HG02884 (cell line): ENCODE measurements around the gene TSPAN3.

ENCODE experiments used
- ATAC-seq: cut with Tn5 transposase; IDR thresholded peaks from one replicate; pipeline ENCODE4 v1.9.1; 2021; ENCODE audit warnings: mild to moderate bottlenecking, moderate library complexity; ENCODE audit not compliant: unreplicated experiment

The TSPAN3 gene

DNA sequence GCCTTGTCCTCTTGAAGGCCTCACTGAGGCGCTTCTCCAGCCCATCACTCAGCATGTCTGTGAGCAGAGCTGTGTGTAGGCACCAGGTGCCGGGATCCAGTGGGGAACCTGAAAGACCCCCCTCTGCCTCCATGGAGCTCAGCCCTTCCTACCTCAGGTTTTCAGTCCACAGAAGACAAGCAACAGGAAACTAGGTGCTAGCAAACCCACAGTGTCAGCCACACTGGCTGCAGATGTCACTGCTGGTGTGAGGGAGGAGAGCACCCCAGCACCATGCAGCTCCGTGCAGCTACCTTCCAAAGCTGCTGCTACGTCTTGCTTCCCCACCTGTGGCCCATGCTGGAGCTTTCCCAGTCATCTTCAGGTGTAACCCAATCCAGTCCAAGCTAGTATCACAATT is 58.0 kb downstream of the TSPAN3 start:
- ATAC-seq: no peak

DNA sequence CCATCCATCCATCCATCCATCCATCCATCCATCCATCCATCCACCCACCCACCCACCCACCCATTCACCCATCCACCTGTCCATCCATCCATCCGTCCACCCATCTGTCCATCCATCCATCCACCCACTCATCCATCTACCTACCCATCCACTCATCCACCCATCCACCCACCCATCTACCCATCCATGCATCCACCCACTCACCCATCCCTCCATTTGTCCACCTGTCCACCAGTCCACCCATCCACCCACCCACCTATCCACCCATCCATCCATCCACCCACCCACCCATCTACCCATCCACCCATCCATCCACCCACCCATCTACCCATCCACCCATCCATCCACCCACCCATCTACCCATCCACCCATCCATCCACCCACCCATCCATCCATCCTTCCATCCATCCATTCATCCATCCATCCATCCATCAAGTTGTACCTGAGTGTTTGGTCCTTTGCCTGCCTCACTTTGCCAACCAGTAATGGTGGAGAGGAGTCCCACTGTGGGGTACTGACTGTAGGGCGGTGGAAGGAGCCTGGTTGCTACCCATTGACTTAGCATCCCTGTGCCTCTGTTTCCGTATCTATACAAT is 58.7 kb downstream of the TSPAN3 start:
- no peak for ATAC-seq

DNA sequence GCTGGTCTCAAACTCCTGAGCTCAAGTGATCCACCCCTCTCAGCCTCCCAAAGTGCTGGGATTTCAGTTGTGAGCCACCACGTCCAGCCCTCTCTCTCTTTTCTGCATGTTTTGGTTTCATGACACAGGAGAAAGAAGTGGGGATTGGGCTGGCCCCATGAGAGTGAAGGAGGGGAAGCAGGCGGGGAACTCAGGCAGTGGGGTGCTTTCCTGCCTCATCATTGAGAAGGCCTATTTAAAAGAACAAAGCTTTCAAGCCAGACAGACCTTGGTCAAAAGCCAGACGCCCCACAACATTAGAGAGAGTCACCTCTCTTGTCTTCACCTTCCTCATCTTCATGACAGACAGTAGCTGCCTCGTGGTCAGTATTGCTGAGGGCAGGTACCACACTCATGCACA is 60.1 kb downstream of the TSPAN3 start:
- ATAC-seq: no peak

DNA sequence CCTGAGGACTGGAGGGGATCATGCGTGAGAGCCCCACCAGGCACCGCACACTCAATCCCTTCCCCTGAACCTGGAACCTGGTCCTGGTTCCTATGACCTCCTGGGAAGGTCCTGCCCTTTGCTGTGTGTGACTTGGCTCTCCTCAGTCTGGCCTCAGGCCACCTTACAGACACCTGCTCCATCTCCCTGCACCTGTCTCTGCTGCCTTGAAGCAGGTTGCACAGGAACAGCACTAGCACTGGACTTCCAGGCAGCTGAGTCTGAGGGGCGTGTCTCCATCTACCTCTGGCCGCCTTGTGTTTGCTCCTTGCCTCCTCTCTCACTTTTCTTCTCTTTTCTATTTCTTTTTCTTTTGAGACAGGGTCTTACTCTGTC is 60.6 kb downstream of the TSPAN3 start:
- ATAC-seq: no peak

DNA sequence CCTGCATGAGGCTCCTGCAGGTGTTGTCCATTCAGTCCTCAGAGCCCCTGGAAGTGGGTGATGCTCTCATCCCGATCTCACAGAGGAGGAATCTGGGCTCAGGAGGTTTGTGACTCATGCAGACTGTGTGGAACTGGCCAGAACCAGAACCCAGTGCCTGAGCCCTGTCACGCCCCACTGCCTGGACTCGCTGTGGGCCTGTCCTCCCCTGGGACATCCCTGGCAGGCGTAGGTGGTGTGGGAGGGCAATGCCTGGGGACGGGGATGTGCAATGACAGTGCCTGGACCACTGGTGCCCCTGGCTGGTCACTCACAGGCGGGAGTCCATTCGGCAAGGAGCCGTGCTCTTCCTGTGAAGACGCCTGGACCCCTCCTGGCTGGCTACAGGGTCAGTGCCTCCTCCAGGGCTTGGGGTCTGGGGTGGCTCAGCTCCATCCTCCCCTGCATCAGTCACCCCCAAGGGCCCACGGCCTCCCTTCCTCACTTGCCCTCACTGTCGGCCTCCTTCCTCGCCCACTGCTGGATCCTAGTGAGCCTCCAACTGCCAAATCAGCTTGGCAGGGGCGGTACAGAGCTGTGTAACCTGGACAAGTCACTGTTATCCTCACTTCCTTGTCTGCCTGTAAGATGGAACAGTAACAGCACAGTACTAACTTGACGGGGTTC is 61.1 kb downstream of the TSPAN3 start:
- ATAC-seq: no peak

DNA sequence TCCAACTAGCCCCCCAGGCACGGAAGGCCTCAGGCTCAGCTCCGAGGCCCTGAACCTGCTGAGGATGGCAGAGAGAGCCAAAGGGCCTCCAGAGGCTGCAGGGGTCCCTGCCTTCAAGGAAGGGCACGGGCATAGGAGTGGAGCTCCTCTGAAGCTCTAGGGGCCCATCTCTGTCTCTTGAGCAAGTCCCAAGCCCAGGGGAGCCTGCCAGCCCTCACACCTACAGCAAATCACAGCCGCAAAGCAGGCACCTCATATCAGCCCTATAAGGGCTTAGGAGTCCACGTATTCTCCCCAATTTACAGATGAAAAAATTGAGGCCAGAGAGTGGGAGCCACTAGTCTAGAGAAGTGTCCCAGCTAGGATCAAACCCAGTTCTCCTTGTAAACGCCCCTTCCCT is 61.7 kb downstream of the TSPAN3 start:
- no peak for ATAC-seq

DNA sequence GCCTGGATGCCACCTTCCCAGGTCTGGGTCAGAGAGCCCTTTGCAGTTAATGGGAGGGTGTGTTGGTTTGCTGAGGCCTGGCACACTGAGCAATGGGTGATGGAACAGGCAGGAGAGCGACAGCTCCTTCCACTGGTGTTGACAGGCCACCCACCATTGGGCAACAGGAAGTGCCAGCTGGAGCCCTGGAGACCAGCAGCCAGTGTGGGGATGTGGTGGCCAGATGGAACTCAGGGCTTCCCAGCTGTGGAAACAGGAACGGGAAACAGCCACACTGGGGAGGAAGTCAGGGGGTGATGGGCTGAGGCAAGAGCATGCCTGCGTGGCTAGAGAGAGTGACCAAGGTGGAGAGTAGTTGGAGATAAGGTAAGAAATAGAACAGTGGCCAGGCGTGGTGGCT is 66.7 kb downstream of the TSPAN3 start:
- no peak for ATAC-seq

DNA sequence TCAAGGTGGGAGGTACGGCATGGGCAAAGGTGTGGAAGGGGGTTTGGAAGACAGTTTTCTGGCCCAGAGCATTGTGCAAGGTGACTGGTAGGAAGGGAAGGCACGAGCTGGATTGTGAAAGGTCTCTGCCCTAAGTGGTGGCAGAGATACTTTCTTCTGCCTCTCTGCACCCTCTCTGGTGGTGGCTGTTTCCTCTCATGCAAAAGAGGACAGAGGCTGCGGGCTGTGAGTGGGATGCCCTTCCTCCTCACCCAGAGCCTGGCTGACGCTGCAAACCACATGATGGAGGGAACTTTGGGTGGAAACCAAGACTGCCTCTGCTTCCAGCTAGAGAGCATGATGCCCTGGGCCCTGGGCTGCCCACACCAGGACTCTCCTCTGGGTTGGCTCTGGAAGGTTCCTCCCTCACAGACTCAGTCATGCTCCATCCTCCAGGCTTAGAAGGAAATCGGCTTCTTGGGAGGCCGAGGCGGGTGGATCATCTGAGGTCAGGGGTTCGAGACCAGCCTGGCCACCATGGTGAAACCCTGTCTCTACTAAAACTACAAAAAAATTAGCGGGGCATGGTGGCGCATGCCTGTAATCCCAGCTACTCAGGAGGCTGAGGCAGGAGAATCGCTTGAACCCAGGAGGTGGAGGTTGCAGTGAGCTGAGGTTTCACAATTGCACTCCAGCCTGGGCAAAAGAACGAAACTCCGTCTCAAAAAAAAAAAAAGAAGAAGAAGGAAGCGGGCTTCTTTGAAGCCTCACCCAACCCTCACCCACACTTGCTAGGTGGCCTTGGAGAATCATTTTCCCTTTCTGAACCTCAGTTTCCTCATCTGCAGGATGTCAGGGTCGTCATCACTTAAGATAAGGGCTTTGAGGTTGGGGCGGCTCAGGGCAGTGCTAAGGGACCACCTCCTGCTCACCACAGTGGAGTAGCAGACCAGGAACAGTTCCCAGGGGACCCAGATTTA is 67.7 kb downstream of the TSPAN3 start:
- peak; percentile 60 for ATAC-seq

DNA sequence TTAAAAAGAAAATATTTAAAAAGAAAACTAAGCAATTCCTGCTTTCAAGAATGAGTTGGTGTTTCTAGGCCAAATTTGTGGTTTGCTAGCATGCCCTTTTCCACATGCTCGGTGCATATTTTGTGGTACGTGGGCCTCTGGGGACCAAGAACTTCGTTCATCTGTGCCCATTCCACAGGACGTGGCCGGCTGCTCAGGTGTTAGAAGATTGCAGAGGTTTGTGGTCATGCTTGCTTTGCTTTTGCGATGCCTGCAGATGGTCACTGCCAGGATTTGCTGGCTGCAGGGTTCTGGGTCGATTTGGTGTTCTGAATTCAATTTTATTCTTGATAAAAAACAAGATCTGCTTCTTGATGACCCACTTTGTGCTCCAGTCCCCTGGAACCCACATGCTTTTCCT is 68.5 kb downstream of the TSPAN3 start:
- ATAC-seq: no peak

DNA sequence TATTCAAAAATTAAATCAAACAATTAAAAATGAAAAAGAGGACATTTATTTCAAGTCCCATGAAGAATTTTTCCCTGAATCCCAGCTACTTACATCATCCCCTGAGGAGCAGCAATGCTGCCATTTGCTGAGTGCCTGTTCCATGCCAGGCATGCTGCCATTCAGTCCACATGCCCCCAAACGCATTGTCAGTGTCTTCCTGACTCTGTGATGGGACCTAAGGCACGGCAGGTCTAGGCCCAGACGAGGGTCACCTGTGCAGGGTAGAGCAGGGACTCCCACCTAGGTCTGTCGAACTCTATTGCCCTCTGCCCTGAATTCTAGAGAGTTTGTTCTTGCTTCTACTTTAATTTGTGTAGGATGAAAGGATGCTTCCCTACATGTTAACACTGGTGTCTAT is 68.9 kb downstream of the TSPAN3 start:
- no peak for ATAC-seq

DNA sequence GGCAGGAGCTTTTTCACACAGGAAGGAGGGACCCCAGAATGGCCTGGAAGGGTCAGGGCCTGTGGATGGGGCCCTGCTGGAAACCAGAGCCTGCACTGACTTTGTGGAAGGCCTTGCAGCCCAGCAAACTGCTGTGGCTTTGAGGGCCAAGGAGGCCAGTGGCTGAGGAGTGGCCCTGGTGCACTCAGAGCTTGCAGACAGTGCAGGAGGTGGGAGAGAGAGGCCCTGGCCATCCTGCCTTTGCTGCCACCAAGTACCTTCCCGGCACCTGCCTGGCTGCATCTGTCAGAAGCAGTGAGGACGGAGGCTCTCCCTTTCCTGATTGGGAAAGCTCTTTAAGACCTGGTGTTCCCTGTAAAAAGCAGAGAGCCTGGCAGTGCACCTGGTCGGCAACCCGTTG is 69.6 kb downstream of the TSPAN3 start:
- no peak for ATAC-seq

DNA sequence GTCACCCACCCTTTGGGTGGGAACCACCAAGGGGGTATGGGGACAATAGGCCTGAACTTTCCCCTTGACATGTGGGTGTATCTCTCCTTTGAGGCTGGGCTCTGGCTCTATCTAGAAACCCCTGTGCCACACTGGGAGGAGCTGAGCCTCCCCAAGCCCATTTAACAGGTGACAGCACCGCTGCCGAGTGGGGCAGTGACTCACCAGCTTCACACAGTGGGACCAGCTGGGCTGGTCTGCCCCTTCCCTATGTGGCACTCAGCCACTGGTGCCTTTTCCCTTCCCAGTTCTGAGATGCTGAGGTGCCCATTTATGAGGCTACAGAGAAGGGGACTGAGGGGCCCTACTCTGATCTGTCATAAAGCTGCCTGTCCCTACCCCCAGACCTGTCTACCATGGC is 70.9 kb downstream of the TSPAN3 start:
- no peak for ATAC-seq

DNA sequence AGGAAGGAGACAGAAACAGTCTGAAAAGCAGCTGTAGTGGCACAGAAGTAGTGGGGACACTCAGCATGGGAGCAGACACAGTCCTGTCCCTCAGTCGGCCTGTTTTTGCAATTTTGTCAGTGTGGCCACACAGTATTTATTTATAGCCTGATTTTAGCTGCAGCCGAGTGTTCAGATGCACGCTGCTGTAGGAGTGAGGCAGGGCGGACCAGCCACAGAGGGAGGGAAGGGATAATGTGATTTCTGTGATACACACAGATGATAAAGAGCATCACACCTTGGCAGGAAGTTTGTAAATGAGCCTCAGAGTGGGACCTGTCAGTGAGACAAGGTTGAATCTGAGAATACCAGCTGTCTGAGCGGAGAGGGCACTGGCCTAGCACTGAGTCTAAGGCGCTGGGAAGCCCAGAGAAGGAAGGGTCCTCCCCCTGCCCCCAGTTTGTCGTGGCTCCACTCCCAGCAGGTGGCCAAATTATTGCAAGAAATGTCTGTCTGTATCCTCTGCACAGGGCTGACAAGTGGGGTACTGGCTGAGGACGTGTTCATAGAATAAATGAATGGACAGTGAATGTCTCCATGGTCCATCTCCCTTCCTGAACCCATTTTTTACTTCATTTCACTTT is 72.1 kb downstream of the TSPAN3 start:
- ATAC-seq: no peak

DNA sequence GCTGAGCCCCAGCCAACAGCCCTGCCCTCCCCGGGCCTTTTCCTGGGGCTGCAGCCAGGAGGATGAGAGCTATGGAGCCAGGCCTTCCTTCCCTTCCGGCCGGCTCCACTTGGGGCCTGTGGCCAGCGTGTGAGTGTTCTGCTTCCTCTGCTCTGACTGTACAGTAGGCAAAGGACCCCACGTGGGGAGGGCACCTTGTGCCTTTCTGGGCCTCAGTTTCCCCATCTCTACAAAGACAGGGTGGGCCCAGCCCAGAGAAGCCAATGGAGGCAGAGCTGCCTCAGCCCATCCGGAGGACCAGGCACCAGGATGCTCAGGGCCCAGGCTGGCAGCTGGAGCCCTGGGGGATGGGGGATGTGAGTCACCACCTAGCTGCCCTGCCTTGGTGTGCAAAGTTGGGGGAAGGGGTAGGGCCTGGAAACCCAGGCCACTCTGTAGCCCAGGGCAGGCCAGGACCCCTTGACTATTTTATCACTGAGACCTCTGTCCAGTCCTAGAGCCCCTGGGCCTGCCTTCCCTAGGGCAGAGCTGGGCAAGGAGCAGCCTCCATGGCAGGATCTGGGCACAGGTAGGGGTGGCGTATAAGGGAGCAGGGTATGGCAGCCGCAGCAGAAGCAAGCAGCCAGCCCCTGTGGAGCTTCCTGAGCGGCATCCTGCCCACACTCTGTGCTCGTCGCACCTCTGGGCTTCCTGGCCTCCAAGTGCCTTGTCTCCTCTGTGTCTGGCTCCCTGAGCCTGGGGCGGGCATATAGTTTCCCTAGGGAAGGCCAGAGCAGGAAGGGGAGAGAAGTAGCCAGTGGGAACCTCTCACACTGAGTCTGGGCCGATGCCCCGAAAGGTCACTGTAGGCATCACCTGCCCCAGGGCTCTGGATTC is 74.1 kb downstream of the TSPAN3 start:
- ATAC-seq: no peak

DNA sequence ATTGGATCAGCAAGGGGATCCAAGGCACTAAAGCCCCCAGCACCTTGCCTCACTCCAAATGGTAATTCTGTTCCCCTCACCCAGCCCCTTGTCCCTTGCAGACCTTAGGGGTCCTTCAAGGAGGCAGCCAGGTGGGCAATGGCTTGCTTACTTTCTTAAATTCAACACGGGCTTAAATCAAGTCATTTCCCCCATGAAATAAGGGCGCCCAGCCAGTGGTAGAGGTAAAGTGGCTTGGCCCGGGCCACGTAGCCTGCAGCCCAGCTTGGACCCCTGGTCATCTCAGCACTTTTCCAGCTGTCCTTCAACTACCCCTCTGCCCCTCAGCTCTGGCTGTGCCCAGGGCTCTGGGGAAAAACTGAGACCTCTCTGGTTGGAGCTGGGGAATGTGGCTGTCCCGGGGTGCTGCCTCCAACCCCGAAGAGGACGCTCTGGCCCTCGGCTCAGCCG is 74.8 kb downstream of the TSPAN3 start:
- ATAC-seq: no peak

DNA sequence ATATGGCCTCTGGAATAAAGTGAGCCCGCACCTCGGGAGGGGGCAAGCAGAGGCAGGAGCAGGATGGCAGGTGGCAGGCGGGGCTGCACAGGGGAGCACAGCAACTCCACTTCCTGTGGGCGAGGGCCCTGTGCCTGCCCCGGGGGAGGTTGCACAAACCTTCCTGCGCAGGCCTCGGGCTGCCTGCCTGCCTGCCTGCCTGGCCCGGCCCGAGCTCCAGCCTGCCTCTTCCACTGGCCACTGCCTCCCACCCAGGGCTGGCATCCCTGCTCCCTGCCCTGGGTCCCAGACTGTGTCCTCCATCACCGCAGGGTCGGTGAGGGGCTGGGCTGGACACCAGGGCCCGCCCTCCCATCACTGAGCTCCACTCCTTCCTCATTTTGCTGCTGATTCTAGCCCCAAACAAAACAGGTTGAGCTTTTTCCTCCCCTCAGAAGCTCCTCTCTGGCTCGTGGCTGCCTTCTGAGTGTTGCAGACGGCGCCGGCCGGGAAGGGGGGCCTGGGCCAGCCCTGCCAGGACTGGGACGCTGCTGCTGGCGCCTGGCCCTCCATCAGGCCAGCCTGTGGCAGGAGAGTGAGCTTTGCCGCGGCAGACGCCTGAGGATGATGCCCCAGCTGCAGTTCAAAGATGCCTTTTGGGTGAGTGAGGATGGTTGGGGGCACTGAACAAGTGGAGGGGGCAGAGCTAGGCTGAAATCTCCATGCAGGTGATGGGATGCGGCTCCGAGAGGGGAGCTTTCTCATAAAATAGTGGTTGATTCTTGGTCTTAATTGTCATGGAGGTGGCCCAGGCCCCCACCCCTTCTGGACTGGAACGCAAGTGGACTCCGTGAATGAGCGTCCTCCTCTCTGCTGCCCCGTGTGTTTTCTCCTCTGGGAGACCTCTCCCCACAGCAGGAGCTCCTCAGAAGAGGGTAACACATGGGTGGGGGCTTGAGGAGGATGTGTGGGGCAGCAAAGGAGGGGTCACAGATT is 75.7 kb downstream of the TSPAN3 start, which contains the start of gene PSTPIP1:
PSTPIP1 (plus strand) TSS at position 156 of the 975 bp plus-strand sequence; CDS start at position 604, 448 bp downstream.
- ATAC-seq: no peak

DNA sequence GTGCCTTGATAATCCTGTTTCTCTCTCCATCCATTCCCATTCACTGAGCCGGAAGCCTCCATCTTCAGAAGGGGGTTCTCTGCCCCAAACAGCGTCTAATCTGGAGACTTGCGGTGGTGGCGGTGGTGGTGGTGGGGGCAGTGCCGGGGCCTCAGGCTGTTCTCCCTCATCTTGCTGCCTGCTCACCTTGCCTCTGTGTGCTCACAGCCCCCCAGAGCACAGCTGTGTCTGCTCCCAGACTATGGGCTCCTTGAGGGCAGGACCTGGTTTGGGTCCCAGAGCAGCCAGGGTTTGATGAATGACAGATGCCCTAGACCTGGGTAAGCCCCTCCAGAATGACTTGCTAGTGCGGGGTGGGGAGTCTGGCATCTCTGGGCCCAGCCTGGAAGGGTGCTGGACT is 76.4 kb downstream of the TSPAN3 start:
- ATAC-seq: no peak

DNA sequence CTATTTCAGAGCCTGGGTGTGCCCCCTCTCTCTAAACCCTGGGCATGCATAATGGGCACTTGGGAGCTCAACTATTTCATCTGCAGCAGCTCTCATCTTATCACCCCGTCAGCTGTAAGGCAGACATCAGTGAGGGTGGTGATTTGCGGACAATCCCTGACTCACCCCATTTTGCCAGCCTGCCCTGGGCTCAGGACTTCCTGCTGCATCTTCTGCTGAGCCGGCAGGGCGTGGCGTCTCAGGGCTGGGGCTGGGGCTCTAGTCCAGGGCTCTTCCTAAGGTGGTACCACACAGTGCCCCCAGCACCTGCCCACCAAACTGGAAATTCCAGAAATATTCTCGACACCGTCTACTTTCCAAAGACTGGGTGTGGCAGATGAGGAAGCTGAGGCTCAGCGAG is 76.9 kb downstream of the TSPAN3 start:
- ATAC-seq: no peak

DNA sequence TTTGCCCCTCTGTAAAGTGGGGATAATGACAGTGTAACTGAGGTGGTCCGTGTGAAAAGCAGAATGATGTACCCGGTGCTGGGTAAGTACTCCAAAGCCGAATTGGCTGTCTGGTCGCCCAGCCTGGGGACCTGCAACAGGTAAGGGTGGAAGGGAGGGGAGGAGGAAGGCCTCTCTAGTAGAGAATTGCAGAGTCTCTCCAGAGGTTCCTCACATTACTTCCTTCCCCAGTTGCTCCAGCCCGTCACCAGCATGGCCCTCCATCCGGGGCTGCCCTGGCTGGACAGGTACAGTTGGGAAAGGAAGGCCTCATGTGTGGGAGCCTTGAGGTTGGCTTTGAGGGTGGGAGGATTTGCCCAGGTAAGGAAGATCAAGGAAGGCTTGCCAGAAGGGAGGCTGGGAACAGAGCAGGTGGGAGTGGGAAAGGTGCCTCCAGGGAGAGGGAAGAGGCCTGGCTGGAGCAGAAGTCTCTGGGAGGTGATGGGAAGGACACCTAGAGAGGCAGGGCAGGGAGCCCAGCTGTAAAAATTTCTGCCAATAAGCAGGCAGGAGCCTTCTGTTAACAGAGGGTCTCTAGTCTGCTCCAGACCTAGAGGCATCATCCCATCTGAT is 77.7 kb downstream of the TSPAN3 start:
- ATAC-seq: no peak
